ENCODE data around the gene ROBO2.

ROBO2 gene

DNA sequence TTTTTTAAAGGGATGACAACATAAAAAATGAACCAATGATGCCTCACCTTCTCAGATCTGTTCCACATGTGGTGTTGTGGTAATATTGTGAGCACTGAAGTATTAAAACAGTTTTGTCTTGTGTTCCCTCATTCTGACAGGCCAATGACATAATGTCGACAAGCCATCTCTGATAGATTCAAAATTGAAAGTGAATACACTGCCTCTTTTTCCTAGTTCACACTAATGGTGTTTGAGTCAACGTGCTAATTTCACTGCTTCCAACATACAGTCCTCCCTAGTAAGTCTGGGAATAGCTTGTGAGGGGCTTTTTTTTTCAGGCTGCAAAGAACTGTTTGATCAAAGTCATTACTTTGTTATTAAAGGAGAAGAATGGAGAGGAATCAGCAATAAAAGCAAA, 82.8 kb downstream of the ROBO2 start:
- no peak for DNase-seq (ENCODE audit: low read depth, low spot score)

DNA sequence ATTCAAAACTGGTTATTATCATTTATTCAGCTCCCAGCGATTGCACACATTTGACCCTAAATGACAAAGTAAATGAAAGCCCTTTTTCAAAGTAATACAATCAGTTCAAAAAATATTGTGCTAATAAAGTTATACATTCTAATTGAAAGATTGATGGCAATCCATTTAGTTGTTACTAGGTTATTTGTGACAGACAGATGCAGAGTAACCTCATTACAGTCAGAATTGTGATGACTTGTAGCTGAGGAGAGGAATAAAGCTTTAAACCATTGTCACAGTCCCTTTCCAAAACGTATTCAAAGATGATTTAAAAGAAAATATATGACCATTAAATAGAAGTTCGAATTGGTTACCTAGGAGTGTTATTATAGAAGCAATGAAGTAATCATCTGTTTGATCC, 86.1 kb downstream of the ROBO2 start:
- DNase-seq (ENCODE audit: low read depth, low spot score): no peak

DNA sequence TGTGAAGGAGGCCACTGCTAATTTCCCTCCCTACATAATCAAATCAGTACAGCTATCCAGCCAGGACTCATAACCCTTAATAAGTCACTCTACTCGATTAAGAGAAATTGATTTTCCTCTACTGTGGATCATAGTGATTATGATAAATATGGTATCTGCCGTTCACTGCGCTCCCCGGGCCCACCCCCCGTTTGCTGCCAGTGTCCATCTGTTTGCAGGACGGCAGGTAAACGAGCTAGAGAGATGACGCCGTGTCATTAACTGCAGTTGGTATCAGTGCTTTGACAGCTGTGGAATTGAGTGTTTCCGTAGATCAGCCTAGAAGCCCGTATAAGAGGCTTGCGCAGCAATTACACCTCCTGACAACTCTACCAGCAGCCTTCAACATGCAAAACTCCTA, 94.9 kb downstream of the ROBO2 start:
- no peak for DNase-seq (ENCODE audit: low read depth, low spot score)

DNA sequence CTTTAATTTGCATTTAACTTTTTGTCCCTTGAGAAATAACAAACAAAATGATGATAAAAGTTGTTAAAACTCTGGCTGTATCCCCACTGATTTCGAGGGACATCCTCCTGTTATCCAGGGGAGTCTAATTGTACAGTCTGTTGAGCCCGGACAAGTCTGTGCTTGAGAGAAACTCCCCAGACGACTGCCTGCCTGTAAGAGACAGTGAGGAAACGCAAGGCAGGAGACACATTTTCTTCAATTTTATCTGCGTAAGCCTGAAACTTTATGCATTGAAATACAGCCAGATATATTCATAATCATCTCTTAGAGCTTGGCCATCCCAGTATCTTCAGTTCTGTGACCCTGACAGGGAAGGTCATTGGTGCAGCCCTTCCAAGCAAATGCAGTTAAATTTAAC, 97.7 kb downstream of the ROBO2 start:
- no peak for DNase-seq (ENCODE audit: low read depth, low spot score)

DNA sequence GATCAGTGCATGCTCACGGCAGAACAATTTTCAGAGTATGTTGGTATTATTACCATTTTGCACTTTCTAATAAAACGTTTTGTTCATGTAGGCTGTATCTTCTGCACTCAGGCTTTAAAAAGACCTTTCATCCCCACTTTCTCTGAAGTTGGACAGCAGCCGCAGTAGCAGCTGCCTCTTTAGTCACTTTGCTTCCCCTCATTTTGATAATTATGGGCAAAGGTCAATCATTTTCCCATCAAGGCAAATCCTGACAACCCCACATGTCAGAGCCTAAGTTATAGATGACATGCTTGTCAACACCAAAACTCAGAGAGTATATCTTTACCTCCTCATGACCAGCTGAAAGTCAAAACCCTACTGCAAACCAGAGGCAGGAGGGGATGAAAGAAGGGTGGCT, 99.7 kb downstream of the ROBO2 start:
- no peak for DNase-seq (ENCODE audit: low read depth, low spot score)

DNA sequence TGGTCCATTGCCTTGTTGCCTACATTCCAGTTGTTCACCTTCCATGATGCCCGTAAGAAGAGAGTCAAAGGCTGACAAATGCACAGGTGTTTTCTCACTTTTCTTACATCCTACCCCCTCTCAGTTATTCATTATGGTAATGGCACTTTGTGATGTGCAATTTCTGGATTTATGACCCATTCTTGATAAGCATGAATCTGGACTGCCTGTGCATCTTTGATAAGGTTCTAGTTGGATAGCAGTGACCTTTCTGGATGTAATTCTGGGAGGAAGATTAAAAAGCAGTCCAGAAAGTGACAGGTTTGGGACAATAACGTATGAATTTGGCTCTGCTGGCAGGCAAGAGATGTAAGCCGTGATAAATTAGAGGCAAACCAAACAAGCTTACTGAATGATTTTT, 101.5 kb downstream of the ROBO2 start:
- DNase-seq (ENCODE audit: low read depth, low spot score): no peak

DNA sequence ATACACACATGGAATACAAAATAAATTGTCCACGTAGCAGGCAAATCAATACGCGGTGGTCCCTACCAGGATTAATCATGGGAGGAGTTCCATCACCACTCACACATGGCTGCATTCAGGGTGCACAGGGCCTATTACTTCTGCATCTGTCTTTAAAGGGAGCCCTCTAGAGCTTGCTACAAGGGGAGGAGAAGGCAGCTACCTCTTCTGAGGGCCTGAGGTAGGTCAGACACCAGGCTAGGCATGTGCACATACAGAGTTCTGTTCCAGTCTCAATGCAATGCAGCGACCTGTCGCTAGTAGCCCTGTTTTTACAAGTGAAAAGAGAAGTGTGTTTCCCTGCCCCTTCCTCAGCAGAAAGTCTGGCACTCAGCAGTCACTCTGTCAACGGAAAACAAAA, 102.7 kb downstream of the ROBO2 start:
- DNase-seq (ENCODE audit: low read depth, low spot score): no peak

DNA sequence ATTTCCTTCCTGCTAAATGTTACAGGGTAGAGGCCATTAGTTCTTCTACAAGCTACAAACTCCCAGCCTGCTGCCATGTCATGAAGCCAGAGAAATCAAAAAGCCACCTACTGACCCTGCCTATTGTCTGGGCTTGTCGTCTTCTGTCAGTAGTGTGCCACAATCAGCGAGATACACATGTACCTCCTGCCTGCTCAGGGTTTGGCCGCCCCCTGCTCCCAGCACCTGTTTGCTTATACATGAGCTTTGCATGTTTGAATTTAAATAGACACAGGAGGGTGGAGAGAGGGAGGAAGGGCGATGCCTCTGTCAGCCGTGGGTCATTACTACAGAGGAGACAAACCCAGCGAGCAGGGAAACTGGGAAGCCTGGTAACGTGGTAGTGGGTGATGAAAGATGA, 106.1 kb downstream of the ROBO2 start:
- DNase-seq (ENCODE audit: low read depth, low spot score): no peak

DNA sequence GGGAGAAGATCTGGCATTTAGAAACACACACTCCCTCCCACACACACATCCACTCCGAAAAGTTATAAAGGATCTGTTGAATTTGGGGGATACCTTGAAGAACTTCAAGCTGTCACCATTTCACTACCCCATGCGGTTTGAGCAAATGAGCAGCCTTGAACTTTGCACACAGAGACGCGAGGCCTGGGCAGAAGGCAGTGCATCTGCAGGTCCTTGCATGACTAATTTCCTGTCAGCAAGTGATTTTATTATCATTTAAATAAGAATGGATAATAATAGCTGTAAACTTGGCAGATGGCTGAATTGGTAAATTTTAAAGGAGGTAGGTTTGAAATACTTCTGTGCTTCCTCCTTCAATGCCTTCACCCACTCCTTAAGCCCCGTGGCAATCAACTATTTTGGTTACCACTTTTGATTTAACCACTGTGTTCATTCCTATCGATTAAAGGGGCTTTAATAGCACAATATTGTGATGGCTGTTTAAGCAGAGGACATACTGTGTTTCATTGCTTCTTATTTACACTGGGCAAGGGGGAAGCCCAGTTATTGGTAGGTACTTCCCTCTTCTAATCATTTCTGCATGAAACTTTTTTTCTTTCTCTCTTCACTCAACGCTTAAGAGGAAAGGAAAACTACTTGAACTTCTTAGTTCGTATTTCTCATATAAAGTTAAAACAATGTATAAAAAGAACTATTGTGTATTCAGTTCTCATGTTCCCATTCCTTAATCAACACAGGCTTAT, 108.1 kb downstream of the ROBO2 start:
- no peak for DNase-seq (ENCODE audit: low read depth, low spot score)

DNA sequence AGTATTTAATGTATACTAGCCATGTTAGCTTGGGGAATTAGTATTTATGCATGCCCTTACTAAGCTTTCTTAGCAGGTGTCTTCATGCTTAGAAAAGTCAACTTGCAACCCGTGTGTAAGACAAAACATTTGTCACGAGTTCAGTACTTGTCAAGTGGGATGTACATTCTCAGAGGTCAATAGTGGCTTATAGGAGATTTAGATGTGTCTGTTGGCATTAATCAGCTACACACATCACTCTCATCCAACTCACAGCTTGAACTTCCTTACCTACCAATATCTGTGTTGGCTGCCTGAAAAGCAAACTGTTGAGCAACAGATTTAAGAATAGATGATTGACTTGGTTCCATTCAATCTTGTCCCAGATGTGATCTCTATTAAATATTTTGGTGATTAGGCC, 109.5 kb downstream of the ROBO2 start:
- DNase-seq (ENCODE audit: low read depth, low spot score): no peak

DNA sequence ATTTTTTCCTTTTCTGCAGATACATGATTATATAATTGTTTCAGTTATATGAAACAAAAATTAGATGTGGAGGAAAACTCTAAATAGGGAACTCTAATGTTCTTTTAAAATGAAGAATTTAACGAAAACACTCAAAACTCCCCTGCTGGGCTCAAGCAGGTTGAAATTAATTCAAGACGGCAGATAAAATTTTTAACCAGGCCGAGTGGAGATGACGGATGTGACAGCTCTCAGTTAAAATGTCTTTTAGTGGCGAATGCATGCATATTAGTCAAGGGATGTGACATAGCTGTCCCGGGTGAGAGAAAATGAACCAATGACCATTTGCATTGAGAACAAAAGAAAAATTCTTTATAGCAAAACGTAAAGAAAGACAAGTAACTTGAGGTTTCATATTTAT, 110.1 kb downstream of the ROBO2 start:
- no peak for DNase-seq (ENCODE audit: low read depth, low spot score)

DNA sequence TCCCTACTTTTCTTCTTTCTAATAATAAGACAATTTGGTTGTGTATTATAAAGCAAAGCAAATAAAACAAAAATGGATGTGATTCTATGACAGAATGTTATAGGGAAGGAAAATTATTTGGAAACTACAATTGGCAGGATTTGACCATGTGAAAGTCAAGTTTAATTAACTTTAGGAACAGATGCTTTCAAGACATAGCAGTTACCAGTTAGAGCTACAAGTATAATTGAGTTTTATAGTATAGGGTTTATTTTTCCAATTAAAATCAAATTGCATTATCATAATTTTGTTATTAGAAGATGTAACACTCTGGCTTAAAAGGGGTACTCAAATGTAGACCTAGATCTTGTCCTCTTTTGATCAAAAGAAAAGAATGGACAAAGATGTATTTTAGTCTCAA, 110.9 kb downstream of the ROBO2 start:
- DNase-seq (ENCODE audit: low read depth, low spot score): no peak

DNA sequence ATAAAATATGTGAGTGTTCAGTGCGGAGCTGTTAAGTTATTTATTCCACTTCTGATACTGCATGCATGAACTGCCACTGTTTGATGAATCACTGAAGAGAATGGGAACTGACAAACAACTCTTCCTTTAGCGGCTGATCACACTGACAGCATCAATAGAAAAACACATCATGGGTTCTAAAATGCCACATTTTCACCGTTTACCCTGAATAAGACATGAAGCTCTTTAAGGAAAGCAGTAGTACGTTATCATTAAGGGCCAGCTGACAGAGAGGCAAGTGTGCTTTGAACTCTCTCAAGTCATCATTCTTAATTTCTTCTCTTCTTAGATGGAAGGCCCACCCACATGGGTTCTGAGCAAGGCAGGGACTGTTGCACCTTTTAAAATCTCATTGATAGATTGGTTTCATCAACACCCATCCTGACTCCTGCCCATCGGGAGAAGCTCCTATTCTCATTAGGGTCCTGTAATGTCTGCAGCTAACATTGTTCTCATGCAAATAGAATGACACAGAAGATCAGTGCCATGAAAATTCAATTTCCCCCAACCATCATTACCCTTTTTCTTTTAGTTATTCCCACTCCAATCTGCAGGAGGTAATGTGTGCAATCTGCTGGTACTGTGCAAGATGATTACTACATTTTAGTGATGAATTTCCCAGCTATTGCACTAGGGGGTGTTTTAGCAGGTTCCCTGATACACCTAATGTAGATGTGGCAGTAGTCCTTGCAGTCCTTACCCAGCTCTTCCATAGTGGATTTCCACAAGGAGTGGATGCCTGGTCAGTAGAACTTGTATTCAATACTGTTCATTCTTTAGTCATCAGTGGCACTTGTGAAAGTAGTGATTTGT, 119.1 kb downstream of the ROBO2 start:
- no peak for DNase-seq (ENCODE audit: low read depth, low spot score)

DNA sequence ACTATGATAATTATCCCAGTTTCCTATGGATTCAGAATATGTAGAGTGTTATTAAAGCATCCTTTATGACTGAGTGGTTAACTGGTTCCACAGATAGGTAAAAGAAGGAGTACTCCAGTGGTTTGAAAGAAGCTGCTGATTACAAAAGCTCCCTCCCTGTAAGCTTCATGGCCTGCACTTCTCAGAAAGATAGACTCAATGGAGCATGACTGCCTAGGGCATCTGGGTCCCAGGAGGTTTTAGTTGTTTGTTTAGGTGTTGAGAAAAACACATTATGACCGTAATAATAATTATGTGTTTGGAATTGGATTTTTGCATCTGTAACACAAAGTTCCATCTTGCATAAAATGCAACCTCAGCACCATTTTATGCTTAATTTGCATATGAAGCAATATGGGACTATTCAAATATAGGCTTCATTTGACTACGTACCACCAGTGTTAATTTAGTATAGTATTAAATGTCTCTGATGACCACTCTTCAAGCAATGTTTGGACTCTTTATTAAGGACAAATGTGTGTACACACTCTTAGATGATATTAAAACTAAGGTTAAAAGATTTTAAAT, 121.1 kb downstream of the ROBO2 start:
- no peak for DNase-seq (ENCODE audit: low read depth, low spot score)

DNA sequence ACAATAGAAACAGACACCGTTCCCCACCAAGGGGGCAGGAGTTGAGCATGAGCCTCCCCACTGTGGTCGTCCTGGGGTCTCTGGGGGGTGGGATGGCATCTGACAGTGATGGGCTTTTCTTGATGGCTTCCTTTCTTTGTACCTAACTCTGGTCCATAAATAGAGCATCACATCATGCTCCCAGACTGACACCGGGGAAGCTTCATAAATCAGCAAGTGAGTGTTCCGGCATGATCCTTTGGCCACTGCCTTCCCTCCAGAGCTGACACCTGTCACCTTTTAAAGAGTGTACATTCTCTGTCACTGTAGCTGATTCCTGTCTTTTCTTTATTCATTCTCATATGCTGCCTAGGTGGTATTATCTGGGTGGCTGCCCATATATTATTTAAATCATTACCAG, 129.9 kb downstream of the ROBO2 start:
- DNase-seq (ENCODE audit: low read depth, low spot score): no peak

DNA sequence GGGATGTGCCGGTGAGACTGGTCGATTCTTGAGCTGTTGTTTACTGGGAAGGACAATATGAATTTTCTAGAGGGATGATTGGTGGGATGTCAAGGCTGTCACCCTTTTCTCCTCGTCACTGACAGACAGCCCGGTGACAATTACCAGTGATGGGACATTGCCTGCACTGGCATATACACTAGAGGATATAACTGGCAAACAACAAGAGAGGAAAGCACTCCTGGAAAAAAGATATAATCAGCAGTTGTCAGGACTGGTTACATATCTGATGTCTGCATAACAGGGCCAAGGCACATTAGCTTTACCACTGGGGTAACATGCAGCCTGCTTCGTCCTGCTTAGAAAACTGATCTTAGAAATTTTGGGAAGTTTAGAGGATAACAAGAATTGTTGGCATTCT, 131.1 kb downstream of the ROBO2 start:
- no peak for DNase-seq (ENCODE audit: low read depth, low spot score)

DNA sequence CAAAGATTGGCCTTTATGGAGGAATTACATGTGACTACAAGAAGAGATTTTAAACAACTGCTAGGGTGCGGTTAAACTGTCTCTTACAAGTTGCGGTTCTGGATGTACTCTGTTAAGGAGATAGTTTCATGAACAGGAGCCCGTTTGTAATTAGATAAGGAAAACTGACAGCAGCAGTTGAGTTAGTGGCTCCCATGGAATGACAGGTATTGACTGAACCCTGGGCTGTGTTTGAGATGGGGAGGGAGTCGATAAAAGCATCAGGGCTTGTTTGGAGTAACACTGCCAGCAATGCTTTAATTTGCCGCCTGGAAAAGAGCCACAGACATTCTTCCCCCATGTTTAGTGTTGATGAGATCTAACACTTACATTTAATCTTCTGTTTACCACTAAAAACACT, 139.9 kb downstream of the ROBO2 start:
- no peak for DNase-seq (ENCODE audit: low read depth, low spot score)

DNA sequence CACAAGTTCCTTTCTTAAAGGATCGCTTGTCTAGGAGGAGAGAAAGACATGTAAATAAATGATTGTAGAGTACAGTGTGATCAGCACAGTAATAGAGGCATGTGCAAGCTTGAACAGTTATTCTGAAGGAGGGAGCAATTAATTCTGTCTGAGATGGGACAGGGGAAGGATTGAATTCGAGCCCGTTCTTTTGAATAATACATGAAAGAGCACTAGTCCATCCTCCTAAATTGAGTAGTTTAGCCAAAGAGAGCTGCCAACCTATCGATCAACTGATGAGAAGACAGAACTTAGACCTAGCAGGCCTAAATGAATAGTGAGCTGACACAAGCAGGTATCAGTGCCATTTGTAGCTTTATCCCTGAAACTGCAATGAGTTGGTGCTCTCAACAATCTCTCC, 142.4 kb downstream of the ROBO2 start:
- DNase-seq (ENCODE audit: low read depth, low spot score): no peak

DNA sequence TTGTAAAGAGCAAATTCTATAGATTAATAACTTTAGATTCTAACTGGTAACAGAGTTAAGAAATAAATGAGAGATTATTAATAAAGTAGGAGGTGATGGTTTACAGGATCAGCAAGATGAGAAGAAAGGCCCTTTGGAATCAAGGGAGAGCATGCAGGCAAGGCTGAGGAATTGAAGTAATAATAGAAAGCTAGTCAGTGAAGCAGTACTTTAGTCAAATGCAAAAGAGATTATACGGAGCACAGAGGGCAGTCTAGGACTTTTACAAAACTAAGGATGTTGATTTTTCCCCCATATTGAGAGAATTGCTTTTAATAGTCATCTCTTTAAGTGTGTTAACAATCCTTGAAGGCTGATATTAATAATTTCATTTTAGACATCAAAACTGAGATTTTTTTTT, 146.4 kb downstream of the ROBO2 start:
- no peak for DNase-seq (ENCODE audit: low read depth, low spot score)

DNA sequence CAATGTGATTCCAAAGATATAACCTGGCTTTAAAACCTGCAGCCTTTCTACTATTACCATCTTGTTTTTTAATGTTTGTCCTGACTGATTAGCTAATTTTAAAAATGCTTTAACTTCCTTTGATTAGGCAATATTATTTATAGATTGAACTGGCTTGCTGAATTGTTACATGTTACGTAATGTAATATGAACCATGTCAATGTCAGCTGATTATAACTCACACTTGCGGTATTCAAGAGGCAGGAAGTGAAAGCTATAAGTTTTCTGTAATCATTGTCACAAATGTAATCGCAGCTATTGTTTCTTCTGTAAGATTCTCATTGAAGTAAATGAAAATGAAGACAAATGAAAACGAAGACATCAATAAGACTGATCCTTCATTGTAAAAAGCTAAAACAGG, 146.8 kb downstream of the ROBO2 start:
- no peak for DNase-seq (ENCODE audit: low read depth, low spot score)

DNA sequence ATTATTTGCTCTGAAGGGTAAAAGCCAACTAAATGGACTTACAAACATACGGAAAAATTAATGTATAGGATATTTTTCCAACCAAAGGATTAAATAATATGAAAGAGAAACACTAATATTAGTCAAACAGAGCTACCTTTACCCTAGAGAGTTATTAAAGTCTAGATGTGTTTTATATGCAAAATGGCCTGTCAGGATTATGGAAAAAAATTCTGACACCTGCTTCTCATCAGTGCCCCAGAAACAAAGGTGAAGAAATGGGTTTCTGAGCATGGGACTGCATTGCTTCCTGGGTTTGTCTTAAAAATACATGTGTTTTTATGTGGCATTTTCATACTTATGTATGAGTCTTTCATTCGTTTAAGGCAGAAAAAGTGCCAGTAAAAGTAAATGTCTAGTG, 148.3 kb downstream of the ROBO2 start:
- DNase-seq (ENCODE audit: low read depth, low spot score): no peak

DNA sequence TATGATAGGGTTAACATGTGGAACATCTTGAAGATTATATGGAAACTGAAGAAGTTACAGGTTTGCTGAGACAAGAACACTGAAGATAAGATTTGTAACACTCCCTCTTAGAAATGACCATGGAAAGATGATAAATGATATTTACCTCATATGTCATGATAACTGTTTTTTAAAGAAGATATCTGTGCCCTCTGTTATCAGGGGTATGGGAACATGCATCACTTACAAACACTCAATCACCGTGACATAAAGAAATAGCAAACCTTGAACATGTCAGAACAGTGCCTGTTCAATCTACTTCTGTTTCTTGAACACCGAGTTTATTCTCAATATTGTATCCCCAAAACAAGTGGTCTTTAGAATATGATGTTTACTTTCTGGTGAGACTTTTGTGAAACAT, 149.4 kb downstream of the ROBO2 start:
- no peak for DNase-seq (ENCODE audit: low read depth, low spot score)

DNA sequence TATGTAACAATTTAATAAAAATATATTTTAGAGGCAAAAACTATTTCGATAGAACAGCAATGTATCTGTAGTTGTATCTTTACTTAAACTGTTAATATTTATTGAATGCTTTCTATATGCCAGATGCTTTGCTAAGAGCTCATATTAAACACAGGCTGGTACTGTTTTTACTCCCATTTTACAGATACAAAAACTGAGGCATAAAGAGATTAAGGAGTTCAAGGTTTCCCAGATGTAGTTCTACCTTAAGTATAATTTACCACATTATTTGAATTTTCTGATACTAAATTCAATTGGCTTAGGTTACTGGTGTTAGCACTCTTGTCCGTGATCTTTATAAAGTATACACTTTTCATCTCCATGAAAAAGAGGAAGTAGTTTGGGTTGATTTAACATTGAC, 149.8 kb downstream of the ROBO2 start:
- no peak for DNase-seq (ENCODE audit: low read depth, low spot score)
